Measurements from ENCODE around the gene CFLAR.

CFLAR gene

DNA sequence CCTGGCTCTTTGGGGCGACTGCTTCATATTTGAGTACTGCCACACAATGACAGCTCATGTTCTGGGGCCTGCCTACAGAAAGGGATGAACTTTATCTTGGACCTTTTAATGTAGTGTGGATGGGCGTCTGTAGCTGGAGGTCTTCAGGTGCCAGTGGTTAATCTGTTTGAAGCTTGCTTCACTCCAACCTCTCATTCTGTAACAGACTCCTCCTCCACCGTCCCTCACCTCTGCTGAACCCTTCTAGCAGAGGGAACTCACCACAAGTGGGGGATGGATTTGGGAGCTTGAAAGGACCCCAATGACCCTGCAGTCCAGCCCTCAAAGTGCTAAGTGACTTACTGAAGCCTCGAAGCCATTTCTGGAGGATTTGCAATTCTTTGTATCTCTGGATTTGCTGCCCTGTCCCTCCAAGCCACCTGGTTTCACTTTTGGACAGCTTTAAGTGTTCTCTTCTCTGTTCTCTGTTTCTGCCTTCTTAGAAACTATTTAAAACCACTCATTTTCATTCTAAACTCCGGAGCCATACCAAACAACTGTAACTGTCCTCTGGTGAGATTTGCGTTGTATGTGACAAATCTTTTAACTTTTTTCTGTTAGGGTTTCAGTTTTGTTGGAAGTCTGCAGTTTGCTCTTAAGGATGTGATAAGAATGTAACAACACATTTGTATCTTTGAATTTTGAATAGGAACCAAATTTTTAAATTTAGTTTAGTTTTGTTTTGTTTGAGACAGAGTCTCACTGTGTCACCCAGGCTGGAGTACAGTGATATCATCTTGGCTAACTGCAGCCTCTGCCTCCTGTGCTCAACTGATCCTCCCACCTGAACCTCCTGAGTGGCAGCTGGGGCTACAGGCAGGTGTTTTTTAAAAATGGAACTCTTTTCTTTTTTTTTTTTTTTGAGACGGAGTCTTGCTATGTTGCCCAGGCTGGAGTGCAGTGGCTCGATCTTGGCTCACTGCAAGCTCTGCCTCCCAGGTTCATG lies 107.4 kb downstream of the CFLAR start:
- DNase-seq, result no peak

Measured in DMS79 treated with DMSO at 0.1 percent for 48 hours (cell line).